Measurements from ENCODE around the gene MRPL36. TPM values are rescaled to one million over a fixed set of nuclear protein-coding genes. Genes with fewer than 3 reads are reported as not detected.
"Not testable (repeated sequence)": the region's sequence is repeated elsewhere in the genome, so short reads cannot be mapped to it uniquely, and the experiment has no call there.

MRPL36 gene
- total RNA-seq (2014; rRNA removed; shearing (Covaris generic)), result 82.5 and 83.7 TPM in 2 replicates
- polyA plus RNA-seq (2015; cell fraction: cytosol; rRNA removed), result 52.1 and 95.1 TPM in 2 replicates
- polyA plus RNA-seq (2015; cell fraction: nucleus; rRNA removed), result 26.9 and 41.9 TPM in 2 replicates

DNA sequence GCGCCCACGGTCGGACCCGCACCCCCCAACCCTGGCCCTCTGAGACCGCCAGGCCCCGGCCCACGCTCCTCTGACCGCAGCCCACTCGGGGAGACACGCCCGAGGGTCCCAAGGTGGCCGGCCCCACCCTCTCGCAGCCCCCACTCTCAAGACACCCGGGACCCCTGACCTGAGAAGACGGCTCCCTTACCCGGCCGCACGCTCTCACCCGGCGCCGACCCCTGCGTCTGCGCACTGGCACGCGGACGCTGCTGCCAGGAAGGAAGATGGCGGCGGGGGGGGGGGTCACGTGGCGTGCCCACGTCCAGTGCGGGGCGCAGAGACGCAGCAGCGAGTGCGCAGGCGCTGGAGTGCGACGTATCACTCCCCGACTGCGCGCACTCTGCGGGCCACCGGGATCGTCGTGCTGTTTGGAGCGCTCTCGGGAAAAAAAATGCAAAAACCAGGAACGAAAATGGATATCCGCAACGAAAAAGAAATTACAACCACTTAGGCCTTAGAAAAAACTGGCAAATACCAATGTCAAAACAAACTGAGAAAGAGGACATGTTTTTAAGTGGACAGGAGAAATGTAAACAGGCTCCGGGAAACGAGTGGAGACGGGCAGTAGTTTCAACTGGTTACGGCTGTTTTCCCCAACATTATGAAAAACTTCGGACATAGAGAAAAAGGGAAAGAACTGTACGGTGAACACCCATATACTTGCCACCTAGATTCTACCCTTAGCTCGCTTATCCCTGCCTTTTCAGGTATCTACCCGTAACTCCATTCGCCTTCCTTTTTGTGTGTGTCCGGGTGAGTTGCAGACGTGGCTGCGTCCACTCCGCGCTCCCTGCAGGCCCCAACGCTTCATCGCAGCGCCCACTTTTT lies at the start of gene MRPL36:
MRPL36 (minus strand) TSS at position 236 of the 870 bp plus-strand sequence. CDS start 902 bp downstream, outside the sequence.
- in situ Hi-C loops (cut with HindIII; ENCODE audit: low pct_unique_long_range_greater_than_20kb, low sequenced_read_pairs), result no loop called here
- peak; percentile 94 for DNase-seq (ENCODE audit: low read depth, low spot score)

DNA sequence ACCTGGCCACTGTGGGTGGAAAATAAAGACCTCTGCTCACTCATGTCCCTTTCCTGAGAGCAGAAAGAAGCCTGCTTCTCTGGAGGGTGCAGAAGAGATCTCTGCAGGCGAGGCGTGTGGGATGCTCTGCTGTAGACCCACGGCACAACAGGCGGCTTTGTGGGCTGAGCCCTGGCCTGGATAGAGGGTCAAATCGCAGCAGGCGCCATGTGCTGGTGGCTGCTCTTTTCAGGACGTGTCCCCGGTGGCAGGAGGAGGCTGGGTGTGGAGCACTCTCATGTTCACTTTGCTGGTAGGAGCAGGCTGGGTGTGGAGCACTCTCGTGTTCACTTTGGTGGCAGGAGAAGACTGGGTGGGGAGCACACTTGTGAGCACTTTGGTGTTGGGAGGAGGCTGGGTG lies 48.0 kb upstream of the MRPL36 start:
- in situ Hi-C loops (cut with HindIII; ENCODE audit: low pct_unique_long_range_greater_than_20kb, low sequenced_read_pairs), result no loop called here

DNA sequence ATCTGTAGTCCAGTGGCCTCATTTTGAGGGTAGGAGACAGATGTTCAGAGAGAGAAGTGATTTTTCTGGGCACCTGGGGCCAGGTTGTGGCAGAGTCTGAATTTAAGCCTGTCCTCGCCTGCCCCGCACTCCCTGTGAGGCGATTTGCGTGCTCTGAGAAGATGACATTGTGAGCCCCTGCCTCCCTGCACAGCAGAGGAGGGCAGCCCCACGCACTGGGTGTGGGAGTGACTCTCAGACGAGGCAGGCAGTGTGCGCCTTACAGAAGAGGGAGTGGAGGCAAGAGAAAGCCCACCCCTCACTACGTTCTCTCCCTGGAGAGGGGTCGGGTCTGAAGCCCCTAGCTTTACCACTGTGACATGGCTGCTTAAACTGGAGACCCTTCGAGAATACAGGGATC lies 47.4 kb upstream of the MRPL36 start:
- in situ Hi-C loops (cut with HindIII; ENCODE audit: low pct_unique_long_range_greater_than_20kb, low sequenced_read_pairs), result no loop called here
- DNase-seq (ENCODE audit: low read depth, low spot score), result no peak

More for the DNA sequence above, 48.0 kb upstream of the MRPL36 start:
- DNase-seq (ENCODE audit: low read depth, low spot score), result no peak

DNA sequence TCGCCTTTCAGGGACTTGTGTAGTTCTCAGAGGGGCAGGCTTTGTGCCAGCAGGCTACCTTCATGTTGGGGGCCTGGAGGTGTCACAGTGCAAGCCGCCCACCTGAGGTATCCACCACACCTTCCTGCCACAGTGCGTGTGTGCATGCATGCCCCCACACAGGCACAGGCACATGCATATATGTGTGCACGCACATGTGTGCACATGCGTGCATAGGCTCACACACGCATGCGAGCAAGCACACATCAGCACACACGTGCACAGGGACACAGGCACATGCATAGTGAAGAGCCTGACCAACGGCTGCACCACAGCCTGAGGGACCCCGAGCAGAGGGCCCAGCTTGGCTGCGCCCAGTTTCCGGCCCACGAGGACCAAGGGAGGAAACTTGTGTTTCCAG lies 46.9 kb upstream of the MRPL36 start:
- in situ Hi-C loops (cut with HindIII; ENCODE audit: low pct_unique_long_range_greater_than_20kb, low sequenced_read_pairs), result no loop called here
- DNase-seq (ENCODE audit: low read depth, low spot score), result no peak

DNA sequence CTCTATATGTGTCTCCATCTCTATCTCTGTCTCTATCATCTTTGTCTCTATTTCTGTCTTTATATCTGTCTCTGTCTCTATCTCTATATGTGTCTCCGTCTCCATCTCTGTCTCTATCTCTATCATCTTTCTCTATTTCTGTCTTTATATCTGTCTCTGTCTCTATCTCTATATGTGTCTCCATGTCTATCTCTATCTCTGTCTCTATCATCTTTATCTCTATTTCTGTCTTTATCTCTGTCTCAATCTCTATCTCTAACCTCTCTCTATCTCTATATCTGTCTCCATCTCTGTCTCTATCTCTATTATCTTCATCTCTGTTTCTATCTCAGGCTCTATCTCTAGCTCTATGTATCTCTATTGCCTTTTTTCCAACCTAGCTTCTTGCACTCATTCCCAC lies 46.1 kb upstream of the MRPL36 start:
- DNase-seq (ENCODE audit: low read depth, low spot score), result no peak
- in situ Hi-C loops (cut with HindIII; ENCODE audit: low pct_unique_long_range_greater_than_20kb, low sequenced_read_pairs), result no loop called here

DNA sequence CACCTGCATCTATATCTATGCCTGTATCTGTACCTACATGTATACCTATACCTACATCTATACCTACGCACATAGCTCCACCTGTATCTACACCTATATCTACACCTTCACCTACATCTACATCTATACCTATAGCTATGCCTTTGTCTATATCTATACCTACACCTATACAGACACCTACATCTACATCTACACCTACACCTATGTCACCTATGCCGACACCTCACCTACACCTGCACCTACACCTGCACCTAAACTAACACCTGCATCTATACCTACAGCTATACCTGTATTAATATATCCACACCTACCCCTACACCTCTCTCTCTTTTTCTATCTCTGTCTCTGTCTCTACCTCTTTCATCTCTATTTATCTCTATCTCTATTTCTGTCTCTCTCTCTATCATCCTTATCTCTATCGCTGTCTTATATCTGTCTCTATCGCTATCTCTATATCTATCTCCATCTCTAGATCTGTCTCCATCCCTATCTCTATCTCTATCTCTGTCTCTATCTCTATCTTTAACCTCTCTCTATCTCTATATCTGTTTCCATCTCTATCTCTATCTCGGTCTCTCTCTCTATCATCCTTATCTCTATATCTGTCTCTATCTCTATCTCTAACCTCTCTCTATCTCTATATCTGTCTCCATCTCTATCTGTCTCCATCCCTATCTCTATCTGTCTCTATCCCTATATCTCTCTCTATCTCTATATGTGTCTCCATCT lies 45.2 kb upstream of the MRPL36 start:
- in situ Hi-C loops (cut with HindIII; ENCODE audit: low pct_unique_long_range_greater_than_20kb, low sequenced_read_pairs), result no loop called here
- no peak for DNase-seq (ENCODE audit: low read depth, low spot score)

DNA sequence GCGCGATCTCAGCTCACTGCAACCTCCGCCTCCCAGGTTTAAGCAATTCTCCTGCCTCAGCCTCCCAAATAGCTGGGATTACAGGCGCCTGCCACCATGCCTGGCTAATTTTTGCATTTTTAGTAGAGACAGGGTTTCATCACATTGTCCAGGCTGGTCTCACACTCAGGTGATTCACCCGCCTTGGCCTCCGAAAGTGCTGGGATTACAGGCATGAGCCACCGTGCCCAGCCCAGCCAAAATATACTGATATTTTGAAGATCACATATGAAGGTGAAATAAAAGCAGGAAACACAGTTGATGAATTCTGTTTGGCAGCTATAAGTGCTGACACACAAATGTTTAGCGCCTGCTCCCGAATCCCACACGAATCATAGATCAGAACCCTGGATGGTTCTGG lies 44.1 kb upstream of the MRPL36 start:
- in situ Hi-C loops (cut with HindIII; ENCODE audit: low pct_unique_long_range_greater_than_20kb, low sequenced_read_pairs); DNase-seq (ENCODE audit: low read depth, low spot score): not testable (repeated sequence)

DNA sequence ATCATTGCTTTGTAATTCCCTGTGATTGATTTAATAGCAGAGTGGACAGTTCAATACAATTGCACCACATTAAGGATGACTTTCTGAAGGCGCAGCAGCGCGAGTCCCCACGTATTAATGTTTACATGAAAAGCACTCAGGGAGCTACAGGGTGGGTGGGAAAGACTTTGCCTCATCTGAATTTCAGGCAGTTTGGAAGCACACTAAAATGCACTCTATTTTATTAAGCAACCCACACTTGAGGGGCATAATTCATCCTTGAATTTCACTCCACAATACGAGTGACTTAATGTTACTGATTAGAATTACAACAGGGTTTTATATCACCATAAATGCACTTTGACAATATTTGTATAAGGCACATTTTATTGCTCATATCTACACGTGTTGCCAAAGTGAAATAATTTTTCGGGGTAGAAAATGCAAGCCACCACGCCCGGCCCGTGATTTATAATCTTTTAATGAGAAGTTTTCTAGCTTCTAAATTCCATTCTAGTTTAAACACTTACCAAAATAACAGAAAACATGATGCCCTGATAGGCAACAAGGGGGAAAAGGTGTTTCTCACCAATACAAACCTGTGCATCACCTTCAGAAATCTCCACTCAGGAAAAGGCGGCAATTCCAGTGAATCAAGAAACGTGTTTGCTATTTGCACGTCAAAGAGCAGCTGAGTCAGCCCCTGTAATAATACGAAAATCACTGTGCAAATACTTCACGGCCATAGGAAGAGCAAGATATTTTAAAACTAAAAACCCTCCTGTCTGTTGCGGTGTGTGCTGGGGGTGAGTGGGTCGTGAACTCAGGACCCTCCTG lies 42.6 kb upstream of the MRPL36 start:
- in situ Hi-C loops (cut with HindIII; ENCODE audit: low pct_unique_long_range_greater_than_20kb, low sequenced_read_pairs), result no loop called here
- no peak for DNase-seq (ENCODE audit: low read depth, low spot score)

DNA sequence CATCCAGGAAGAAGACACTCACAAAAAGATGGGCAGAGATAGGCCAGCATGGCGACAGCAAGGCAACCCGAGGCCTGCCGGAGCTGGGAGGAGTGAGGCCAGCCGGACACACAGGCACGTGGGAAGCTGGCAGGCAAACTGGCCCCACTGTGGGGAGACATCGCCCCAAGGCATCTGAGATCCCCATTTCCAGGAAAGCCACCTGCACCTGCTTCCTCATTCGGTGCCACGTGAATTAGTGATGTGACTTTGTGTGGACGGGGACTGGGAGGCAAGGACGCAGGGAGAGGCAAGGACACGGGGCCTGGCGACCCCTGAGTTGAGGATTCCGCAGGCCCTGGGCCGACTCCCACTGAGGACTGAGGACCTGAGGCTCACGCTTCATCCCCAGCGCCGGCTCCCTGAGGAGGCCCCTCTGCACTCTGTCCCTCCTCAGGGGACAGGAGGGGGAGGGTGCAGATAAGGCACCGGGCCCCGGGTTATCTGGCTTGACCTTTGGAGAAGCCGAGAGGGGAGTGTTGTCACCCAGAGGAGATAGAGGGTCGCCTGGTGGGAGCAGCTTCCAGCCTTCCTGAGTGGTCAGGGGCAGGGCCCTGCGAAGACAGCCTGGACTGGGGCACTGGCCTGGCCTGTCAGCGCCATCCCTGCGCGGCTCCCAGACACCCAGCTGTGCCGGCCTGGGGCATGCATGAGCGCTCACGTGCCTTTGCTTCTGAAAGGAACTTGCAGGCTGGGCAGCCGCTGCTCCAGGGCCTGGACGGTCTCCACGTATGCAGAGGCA lies 41.3 kb upstream of the MRPL36 start:
- DNase-seq (ENCODE audit: low read depth, low spot score), result no peak
- in situ Hi-C loops (cut with HindIII; ENCODE audit: low pct_unique_long_range_greater_than_20kb, low sequenced_read_pairs), result no loop called here

DNA sequence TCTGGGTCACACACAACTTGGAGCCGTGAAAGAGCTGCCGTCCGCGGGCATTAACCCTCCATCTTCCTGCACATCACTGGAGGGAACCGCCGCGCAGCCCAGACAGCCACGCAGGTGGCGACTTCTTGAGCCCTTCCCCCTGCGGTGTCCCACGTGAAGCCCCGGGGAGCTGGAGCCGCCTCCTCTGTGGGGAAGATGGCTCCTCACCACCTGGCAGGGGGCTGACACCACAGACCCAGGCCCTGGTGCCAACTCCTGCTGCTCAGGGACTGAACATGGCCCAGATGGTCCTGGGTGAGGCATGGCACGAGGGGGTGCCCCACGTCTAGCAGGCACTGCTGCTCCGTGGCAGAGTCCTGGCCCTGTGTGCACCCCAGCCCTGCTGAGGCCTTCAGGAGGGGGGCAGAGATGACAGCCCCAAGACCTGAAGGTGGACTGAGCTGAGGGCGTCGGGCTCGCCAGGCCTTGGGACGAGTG lies 40.5 kb upstream of the MRPL36 start:
- in situ Hi-C loops (cut with HindIII; ENCODE audit: low pct_unique_long_range_greater_than_20kb, low sequenced_read_pairs), result no loop called here
- no peak for DNase-seq (ENCODE audit: low read depth, low spot score)

DNA sequence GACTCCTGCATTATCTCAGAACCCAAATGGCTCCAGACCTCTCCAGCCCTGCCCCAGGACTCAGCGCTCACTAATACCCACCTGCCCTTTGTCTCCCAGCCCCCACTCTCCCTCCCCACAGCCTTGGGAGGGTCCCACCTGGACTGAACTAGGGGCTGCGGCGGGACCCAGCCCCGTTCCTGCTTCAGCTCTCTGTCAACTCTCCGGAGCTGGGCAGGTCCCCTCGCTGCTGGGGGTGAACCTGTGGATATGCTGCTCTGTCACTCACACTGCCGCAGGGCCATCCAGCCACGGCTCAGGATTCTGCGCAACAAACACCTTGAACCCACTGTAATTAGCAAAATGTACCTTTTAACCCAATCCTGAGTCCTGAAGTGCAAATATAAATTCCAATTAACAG lies 38.4 kb upstream of the MRPL36 start:
- in situ Hi-C loops (cut with HindIII; ENCODE audit: low pct_unique_long_range_greater_than_20kb, low sequenced_read_pairs), result no loop called here

DNA sequence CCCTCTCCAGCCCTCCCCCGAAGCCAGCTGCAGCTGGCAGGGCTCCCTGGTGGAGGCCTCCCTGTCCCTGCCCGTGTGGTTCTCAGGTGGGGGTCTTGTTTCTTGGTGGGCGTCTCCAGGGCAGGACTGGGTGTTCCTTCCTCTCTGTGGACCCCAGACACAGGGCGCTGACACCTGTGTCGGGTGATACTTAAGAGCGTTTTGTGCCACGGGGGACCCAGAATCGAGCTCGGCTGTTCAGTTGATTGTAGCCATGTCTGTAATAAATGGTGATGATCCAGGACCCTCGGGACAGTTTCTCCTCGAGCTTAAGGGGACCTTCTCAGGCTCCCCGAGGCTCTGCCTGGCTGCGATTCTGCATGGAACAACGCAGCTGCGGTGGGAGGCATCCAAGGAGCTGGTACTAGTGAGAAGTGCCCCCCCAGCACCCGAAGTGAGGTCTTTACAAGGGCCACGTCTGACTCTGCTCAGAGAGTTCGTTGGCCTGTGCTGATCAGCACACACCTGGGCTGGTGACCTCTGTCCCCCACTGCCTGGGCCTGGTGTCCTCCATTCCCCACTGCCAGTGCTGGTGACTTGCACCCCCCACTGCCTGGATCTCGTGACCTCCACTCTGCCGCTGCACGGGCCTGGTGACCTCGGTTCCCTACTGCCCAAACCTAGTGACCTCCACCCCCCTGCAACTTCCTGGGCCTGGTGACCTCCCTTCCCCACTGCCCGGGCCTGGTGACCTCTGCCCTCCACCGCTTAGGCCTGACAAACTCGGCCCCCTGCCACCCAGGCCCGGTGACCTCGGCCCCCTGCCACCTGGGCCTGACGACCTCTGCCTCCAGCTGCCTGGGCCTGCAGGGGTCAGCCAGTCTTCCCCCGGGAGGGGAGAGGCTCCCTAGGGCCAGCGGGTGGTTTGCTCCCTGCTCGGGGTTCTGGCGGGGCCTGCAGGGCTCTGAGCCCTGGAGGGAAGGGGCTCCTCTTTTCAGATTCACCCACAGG lies 37.5 kb upstream of the MRPL36 start:
- DNase-seq (ENCODE audit: low read depth, low spot score), result no peak
- in situ Hi-C loops (cut with HindIII; ENCODE audit: low pct_unique_long_range_greater_than_20kb, low sequenced_read_pairs), result no loop called here

More for the DNA sequence above, 38.4 kb upstream of the MRPL36 start:
- no peak for DNase-seq (ENCODE audit: low read depth, low spot score)

DNA sequence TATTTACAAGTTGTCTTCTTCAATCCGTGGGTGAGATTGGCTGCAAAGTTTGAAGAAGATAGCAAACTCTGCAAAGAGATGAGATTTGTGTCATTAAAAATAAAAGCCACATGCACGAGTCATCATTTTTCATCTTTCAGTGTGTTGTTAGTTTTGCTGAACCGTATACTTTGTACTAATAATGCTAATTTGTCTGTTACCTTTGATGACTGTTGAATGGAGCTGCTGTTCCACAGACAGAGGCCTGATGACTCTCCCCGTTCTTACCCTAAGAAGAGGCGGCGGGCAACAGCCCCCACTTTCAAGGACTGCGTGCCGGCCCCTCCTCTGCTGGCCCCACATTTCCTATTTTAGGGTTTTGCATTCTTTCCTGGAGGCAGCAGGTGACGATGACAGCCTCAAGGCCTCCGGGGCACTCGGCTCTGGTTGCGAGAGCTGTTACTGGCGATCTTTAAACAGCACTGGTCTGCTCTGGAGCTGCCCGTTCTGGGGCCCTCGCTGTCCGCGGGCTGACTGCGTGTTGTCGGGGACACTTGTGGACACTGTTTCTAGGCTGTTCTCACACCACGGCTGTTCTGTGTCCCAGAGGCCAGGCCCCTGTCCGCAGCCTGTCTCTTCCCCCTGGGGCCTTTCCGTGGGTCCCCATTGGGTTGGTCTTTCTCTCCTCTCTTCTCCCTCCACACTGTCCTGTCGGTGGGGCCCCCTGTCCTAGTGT lies 36.7 kb upstream of the MRPL36 start:
- in situ Hi-C loops (cut with HindIII; ENCODE audit: low pct_unique_long_range_greater_than_20kb, low sequenced_read_pairs), result no loop called here
- DNase-seq (ENCODE audit: low read depth, low spot score), result no peak

DNA sequence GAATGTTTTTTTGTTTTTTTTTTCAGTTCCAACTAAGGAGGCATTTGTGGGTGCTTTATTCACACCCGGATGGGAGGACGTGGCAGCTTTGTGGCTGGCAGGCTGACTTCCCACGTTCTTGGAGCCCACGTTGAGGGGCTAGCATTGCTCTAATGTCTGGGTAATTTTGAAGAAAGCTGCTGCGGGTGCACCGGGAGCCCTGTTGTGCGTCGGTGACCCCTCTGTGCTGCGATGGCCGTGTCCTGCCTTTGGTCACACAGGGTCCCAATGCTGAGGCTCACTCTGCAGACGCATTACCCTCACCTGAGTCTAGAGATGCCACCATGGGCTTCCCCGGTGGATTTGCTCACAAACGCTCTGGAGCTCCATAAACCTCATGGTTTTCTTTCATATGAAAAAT lies 35.8 kb upstream of the MRPL36 start:
- DNase-seq (ENCODE audit: low read depth, low spot score), result no peak
- in situ Hi-C loops (cut with HindIII; ENCODE audit: low pct_unique_long_range_greater_than_20kb, low sequenced_read_pairs), result no loop called here

DNA sequence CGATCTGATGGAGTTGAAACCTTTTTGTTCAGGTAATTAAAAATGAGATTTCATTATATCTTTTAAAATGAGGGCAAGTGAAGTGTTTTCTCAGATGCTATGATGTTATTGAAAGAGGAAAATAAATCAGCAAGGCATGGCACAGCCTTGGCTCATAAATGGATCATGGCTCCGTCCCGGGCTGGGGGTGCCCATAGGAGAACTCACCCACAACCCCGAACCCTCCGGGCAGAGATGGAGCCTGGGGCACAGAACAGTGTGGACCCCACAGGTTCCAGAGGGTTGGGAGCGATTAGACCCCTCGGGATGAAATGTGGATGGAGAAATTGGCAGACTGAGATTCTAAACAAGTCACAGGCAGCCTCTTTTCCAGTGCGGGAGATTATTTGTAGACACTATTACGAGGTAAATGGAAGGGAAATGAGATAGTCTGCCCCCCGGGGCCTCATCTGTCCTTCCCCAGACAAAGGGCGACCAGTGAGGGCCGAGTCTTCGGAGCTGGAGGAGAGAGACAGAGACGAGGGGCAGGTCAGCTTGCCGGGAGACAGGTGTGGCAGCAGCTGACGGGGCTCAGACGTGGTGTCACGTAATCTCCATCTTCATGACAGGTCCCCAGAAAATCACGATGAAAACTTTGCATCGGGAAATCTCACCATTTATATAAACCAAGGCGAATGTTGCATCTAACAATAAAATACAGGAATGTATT lies 35.2 kb upstream of the MRPL36 start:
- no peak for DNase-seq (ENCODE audit: low read depth, low spot score)
- in situ Hi-C loops (cut with HindIII; ENCODE audit: low pct_unique_long_range_greater_than_20kb, low sequenced_read_pairs), result no loop called here
